HG02852 (cell line): ENCODE data around the gene GRID1.

Experiments used
- ATAC-seq: cut with Tn5 transposase; IDR thresholded peaks from one replicate; pipeline ENCODE4 v1.9.1; 2021; ENCODE audit warnings: mild to moderate bottlenecking, moderate library complexity; ENCODE audit not compliant: unreplicated experiment

The GRID1 gene

GRCh38 chr10:86155054-86155921 lies 211.3 kb downstream of the GRID1 start:
- ATAC-seq = no peak

DNA sequence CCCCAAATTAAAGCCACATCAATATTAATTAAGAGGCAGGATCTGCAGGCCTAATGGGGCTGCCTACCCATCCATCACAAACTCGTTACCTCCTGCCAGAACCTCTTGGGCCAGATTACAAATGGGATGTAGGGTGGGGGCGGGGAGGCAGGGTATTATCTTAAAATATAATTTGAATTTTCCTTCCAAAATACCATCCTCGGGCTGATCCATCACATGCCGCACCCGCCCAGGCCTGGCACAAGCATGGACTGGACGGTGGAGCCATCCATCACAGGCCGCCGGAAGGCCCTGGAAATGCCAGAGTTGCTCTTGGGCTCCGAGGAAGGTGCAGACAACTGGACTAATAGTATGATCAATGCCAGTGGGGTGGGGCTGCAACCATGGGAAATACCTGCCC lies 212.8 kb downstream of the GRID1 start:
- no peak for ATAC-seq

- ATAC-seq = no peak
Measured at GRCh38 chr10:86152911-86153310, 213.7 kb downstream of the GRID1 start.

DNA sequence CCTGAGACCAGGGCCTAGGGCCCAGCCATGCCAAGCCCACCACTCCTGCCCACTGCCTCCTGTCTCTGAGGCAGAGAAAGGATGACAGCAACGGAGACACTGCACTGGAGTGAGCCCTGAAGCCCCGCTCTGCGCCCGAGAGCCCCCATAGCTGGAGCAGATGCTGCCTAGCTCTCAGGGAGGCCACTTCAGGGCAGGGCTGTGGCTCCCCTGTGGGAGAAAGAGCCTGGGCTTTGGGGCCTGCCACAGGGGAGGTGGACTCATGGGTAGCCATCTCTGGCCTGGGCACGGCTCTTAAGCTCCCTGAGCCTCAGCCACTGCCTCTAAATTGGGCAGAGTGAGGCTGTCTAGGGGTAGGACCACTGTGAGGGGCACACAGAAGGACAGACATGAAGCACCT lies 214.2 kb downstream of the GRID1 start:
- ATAC-seq = no peak

DNA sequence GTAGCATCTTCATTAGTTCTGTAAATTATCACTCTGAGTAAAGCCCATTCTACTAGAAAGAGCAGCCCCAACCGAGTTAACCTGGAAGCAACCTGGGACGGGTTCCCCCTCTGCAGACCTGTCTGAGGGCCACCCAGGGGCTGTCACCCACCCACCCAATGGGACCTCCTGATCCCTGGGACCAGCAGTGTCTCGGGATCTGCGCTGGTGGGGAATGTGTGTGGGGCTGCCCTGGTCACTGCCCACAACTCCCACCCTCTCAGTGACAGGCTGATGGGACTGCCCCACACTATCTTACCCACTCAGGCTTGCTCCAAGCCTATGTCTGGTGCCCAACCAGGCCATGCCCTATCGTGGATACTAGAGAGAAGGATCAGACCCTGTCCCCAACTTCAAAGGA lies 215.0 kb downstream of the GRID1 start:
- ATAC-seq = no peak

- no peak for ATAC-seq
Measured at GRCh38 chr10:86149257-86149656, 217.3 kb downstream of the GRID1 start.

GRCh38 chr10:86148117-86148516 lies 218.5 kb downstream of the GRID1 start:
- no peak for ATAC-seq

DNA sequence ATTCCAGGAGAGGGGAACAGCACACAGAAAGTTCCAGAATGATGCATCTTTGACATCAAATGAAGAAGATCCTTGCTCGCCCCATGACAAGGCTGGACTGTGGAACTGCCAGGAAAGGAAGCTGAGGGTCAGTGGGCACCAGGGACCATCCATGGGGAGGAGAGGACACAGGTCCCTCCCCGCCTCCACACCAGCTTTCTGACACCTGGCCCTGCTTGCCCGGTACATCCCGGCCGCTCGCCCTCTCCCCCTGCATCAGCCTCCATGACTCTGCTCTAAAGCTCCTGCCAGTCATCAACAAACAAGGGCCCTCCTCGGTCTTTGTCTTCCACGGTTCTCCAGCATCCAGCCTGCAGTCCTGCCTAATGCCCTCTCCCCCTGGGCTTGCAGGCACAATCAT lies 222.3 kb downstream of the GRID1 start:
- no peak for ATAC-seq

DNA sequence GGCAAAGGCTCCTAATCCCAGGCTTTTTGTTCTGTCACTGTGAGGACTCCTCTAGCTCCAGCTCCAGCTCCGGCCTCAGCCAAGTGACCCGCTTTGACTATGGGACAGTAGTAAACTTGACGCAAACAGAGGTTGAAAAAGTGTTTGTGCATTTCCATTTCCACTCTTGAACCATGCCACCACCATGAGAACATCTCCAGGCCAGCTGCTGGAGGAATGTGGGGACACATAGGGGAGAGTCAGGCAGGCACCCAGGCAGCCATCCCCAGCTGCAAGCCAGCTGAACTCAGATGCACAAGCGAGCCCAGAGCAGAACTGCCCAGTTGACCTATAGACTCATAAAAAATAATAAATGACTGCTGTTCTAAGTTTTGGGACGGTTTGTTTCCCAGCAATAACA lies 224.7 kb downstream of the GRID1 start:
- ATAC-seq = no peak

- ATAC-seq = no peak
Measured at GRCh38 chr10:86139066-86139657, 227.4 kb downstream of the GRID1 start.

DNA sequence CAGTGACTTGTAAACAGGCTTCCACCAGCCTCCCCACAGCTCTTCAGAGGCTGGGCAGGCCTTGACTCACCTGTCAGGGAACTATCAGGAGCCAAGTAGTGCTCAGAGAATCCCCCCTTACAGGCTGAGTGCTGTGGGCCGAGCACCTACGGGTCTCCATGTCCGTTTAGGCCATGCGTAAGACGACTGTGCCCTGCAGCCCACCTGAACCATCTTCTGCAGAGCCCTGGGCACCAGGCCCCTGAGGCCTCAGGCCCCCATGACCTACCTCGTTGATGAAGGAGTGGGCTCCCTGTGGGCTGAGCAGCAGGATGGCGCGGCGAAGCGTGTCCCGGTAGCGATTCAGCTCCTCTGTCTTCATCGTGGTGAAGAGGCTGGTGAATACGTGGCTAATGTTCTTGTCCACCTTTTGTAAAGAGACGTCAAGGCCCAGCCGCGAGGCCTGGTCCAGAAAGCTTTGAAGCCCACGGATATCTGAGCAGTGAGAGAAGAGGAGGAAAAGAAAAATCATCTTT lies 228.0 kb downstream of the GRID1 start:
- ATAC-seq = no peak

GRCh38 chr10:86137561-86137960 lies 229.0 kb downstream of the GRID1 start:
- no peak for ATAC-seq

GRCh38 chr10:86136934-86137333 lies 229.7 kb downstream of the GRID1 start:
- no peak for ATAC-seq

DNA sequence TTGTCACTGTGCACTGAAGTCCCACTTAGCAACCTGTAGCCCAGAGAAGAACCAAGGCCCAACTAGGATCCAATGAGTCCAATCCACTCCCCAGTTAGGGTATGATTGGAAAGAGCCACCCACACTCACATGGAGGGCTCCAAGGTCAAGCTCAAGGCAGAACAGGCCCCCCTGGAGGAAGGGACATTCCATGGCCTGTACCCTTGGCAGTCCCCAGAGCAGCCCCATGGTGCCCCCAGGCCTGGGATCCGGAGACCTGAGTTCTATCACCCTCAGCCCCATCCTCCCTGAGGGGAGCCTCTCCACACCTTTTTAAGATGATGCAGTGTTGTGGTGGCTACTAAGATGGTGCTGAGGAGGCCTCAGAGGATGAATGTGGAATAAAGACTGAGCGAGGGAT lies 231.4 kb downstream of the GRID1 start:
- ATAC-seq = no peak

GRCh38 chr10:86130737-86131475 lies 235.7 kb downstream of the GRID1 start:
- ATAC-seq = no peak

- ATAC-seq = no peak
Measured at GRCh38 chr10:86130041-86130440, 236.6 kb downstream of the GRID1 start.

GRCh38 chr10:86128360-86128759 lies 238.2 kb downstream of the GRID1 start:
- no peak for ATAC-seq

DNA sequence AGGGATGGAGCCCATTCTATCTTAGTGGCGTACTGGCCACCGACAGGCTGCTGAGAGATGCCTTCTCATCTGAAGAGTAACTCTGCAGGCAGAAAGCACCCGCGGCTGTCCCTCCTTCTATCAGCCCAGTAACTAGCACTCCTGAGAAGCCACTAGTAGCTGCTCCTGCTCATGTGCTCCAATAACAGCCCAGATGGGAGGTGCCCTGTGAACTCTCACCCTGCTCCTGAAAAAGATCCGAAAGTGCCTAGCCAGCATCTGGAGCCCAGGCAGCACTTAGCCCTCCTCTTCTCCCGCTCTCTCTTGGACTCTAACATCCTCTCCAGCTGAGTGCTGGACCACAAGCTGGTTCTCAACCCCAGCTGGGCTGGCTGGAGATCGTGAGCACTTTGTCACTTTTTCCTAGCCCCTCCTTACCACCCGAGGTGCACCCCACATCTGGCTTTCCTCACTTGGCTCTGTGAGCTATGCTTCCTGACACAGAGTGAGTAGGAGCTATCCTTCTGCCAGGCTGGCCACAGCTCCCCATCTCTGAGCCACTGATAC lies 239.2 kb downstream of the GRID1 start:
- no peak for ATAC-seq

- ATAC-seq = no peak
Measured at GRCh38 chr10:86124734-86125133, 241.9 kb downstream of the GRID1 start.

GRCh38 chr10:86123715-86124114 lies 242.9 kb downstream of the GRID1 start:
- no peak for ATAC-seq

DNA sequence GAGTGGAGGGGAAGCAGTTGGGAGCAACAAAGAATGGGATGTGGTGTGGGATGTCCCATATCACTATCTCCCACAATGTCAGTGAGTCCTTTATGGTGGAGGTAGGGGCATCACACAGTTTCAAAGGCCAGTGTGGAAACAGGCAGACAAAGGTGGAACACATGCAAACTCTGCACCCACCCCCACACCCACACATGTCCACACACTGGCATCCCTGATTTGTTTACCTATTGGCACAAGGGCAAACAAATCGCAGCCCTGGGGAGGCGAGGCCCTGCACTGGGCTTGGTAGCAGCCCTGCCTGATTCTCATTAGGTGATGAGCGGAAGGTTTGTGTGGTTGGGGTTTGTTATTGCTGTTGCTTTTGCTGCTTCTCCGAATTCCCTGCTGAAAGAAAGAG lies 243.3 kb downstream of the GRID1 start:
- ATAC-seq = no peak
